Esophagus squamous epithelium (tissue), 4 donors: Measurements from ENCODE around the gene HMCES.

Experiments used
- CTCF ChIP-seq, 6 experiments: fragments of 450-650 bp in 4 of 6; fragments of 200-600 bp in 2 of 6; sonication (generic) in 2 of 6; IDR thresholded peaks; one replicate each; pipeline ENCODE4 v1.5.1; 2016 to 2019; ENCODE audit warnings: antibody characterized with exemption in 6 of 6, mild to moderate bottlenecking in 4 of 6, moderate library complexity in 4 of 6
- POLR2A ChIP-seq, 4 donors: fragments of 450-650 bp; IDR thresholded peaks; one replicate each; pipeline ENCODE4 v1.6.1; 2017; ENCODE audit warnings: antibody characterized with exemption in 4 of 4, mild to moderate bottlenecking in 4 of 4, moderate library complexity in 3 of 4

DNA sequence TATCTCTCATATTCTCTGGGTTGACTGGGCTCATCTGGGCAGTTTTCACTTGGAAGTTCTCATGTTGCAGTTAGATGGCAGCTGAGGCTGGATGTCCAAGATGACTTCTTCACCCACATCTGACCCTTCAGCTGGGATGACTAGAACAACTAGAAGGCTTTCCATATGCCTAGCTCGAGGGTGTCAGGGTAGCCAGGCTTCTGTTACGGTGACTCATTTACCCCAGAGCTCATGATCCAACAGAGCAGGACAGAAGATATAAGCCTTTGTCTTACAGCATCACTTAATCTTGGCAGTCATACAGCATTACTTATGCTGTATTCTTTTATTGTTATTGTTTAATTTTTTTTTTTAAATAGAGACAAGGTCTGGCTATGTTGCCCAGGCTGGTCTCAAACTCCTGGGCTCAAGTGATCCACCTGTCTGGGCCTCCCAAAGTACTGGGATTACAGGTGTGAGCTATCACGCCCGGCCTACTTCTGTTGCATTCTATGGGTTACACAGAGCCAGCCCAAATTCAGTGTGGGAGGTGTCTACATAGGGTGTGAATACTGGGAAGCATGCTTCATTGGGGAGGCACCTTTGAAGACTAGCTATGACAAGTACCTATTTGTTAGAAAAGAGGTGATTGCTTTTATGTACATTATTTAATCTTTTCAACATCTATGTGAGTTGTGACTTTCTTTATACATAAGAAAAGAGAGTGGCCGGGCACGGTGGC lies 10.7 kb downstream of the HMCES start:
- TF ChIP-seq CTCF (IDR thresholded peaks at IDR 0.05): no peak
- TF ChIP-seq POLR2A (IDR thresholded peaks at IDR 0.05): no peak
